ENCODE measurements around the gene PBLD. TPM values are rescaled to one million over a fixed set of nuclear protein-coding genes. Genes with fewer than 3 reads are reported as not detected.

Gene PBLD
- polyA plus RNA-seq, 2 of the 4 experiments (the other 2 are of a cell fraction) = 1.8 to 4.2 TPM

DNA sequence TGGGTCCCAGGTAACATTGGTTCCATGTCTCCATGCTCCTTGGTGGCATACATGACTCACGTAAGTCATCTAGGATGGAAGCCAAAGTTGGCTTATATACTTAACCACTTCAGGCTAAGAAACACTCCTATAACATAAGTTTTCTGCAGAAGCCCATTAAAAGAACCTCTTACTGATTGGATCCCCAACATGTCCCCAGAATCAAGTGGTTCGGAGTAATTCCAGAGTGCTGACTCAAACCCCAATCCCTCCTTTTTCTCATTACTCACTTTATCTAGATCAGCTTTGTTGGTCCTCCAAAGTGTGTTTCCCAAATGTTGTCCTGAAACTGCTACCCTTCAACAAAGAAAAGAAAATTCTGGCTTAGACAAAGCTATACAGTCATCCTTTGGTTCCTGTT is 90.7 kb downstream of the PBLD start (continued):
- TF ChIP-seq SREBF2 (IDR thresholded peaks at IDR 0.05) (no peak), CBX8 (IDR thresholded peaks at IDR 0.05) (no peak)

DNA sequence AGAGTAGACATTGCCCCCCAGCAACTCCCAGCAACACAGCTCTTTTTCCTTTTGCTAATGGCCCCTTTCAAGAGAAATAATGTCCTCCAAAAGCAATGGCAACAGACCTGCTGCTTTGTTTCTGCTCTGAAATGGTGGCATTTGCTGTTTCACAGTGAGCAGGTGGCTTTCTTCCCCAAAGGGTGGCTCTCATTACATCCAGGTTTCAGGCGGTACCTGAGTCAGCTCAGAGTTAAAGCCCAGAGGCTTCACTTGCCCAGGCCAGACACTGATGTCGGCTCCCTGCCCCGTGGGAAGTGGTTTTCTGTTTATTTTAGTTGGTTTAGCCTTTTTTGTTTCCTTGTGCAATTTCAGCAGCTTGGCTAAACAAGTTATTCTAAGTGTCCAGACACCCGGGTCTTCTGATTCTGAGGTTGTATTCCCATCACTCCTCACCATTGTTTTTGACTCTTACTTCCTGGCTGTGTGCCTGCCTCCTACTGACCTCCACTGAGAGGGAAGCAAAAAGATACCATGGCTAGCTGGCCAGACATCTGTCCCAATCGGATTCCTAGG is 93.1 kb downstream of the PBLD start:
- ChIA-PET POLR2A (interaction anchor here (1.4 kb wide), 1 partner anchor 9 kb away, joined by 6 read pairs; no protein-coding TSS in a partner anchor), CTCF (interaction anchor here (1.2 to 2.0 kb wide), 3 partner anchors 8 to 27 kb away, joined by 3 to 11 read pairs (median 5); partner anchors contain the start of gene ATOH7)
- no peak for FAIRE-seq
- TF ChIP-seq RARB (CRISPR knock-in tag; IDR thresholded peaks at IDR 0.05) (no peak), SMC3 (IDR thresholded peaks at IDR 0.05) (no peak), JUNB (IDR thresholded peaks at IDR 0.05) (no peak), PHF8 (IDR thresholded peaks at IDR 0.05; ENCODE audit: borderline replicate concordance, low read depth) (no peak), ZSCAN20 (CRISPR knock-in tag; IDR thresholded peaks at IDR 0.05) (no peak), NFE2L2 (conservative IDR thresholded peaks at IDR 0.05; ENCODE audit: low read length) (no peak), POLR2AphosphoS2 (conservative IDR thresholded peaks at IDR 0.05; ENCODE audit: low read length) (no peak), TP53 (CRISPR knock-in tag; IDR thresholded peaks at IDR 0.05) (no peak), MAZ (IDR thresholded peaks at IDR 0.05; ENCODE audit: borderline replicate concordance, low read depth, low read length) (no peak), ESRRA (IDR thresholded peaks at IDR 0.05; ENCODE audit: borderline replicate concordance, low read length) (no peak), BHLHE40 (IDR thresholded peaks at IDR 0.05; ENCODE audit: low read depth, low read length) (no peak)
- TF ChIP-seq, protein P1, sequence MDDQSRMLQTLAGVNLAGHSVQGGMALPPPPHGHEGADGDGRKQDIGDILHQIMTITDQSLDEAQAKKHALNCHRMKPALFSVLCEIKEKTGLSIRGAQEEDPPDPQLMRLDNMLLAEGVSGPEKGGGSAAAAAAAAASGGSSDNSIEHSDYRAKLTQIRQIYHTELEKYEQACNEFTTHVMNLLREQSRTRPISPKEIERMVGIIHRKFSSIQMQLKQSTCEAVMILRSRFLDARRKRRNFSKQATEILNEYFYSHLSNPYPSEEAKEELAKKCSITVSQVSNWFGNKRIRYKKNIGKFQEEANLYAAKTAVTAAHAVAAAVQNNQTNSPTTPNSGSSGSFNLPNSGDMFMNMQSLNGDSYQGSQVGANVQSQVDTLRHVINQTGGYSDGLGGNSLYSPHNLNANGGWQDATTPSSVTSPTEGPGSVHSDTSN (IDR thresholded peaks at IDR 0.05) = no peak
- no peaks in the 10 kb centered on the region for H3K4me1 ChIP-seq
- no peak for DNase-seq (ENCODE audit: low read depth in 1 of 2, low spot score in 1 of 2)
- WGBS (ENCODE audit: missing lambda C conversion rate) = 61% methylated on average over 5 of the region's 5 CpGs
- H3K4me3 ChIP-seq = no peak overlapping the region
- H3K27ac ChIP-seq = no peak overlapping the region
- ATAC-seq = no peak
- no peak overlapping the region for H3K4me2 ChIP-seq
- H3K9me3 ChIP-seq = no peaks in the 10 kb centered on the region

DNA sequence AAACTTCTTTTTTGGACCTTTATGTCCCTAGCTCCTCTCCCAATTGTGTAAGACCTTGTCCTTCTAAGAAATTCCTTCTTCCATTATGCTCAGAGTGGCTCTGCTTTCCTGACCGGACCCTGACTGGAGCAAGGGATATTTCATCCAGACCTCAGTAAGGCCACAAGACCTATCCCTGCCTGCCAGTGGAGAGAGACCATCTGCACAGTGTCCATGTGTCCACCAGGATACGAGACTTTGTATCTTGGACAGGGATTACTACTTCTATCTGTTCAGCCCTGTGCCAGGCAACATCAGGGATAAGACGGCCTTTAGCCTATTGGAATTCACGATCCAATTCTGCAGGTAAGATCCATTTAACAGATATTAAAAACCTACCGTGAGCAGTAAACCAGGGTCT is 93.7 kb downstream of the PBLD start:
- CTCF ChIA-PET = interaction anchor here (1.2 to 1.8 kb wide), 2 partner anchors 8 to 26 kb away, joined by 3 to 5 read pairs; no protein-coding TSS in a partner anchor
- DNase-seq (ENCODE audit: low read depth in 1 of 2, low spot score in 1 of 2) = no peak
- FAIRE-seq = no peak
- H3K4me1 ChIP-seq = no peaks in the 10 kb centered on the region
- POLR2A ChIA-PET = no interaction called here
- no peaks in the 10 kb centered on the region for H3K9me3 ChIP-seq
- no peak overlapping the region for H3K27ac ChIP-seq
- 88% methylated on average over 5 of the region's 5 CpGs for WGBS (ENCODE audit: missing lambda C conversion rate)
- no peak overlapping the region for H3K4me3 ChIP-seq
- ATAC-seq = peak in 1 of 2 experiments; percentile 57; a peak in 3 of 6 replicates
- H3K4me2 ChIP-seq = no peak overlapping the region
- TF ChIP-seq EP300 (IDR thresholded peaks at IDR 0.05) = no peak
- TF ChIP-seq HOXA7 (CRISPR knock-in tag; IDR thresholded peaks at IDR 0.05) = no peak
- no peak for TF ChIP-seq ESRRA (IDR thresholded peaks at IDR 0.05; ENCODE audit: borderline replicate concordance, low read length)

DNA sequence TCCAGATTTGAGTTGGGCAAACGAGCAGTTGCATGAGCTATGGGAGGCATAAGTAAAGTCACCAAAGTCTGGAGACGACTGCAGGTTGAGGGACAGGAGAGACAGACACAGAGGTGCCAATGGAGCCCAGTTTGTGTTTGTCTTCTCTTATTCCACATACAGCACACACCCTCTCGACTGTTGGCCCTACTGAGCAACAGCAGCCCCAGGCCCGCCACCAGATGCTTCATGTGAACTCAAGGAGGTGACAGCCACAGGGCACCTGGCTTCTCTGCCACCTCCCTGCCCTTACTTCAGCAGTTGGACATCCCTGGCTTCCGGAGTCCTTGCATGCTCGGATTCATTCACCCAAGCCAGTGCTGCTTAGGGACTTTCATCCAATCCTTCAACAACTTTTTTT is 94.4 kb downstream of the PBLD start:
- Histone ChIP-seq H3K4me3 (no peak overlapping the region), H3K4me1 (no peaks in the 10 kb centered on the region), H3K9me3 (no peaks in the 10 kb centered on the region), H3K4me2 (no peak overlapping the region), H3K27ac (no peak overlapping the region)
- ChIA-PET CTCF (interaction anchor here (1.2 to 1.8 kb wide), 2 partner anchors 8 to 26 kb away, joined by 3 to 5 read pairs; no protein-coding TSS in a partner anchor), POLR2A (no interaction called here)
- no peak for FAIRE-seq
- no peak; a peak in 1 of 6 replicates for ATAC-seq
- TF ChIP-seq FOSL2 (IDR thresholded peaks at IDR 0.05) (no peak), FOSL2 (CRISPR knock-in tag; IDR thresholded peaks at IDR 0.05) (no peak), RNF2 (IDR thresholded peaks at IDR 0.05; ENCODE audit: borderline replicate concordance, low read depth) (no peak)
- WGBS (ENCODE audit: missing lambda C conversion rate) = 71% methylated on average over 6 of the region's 6 CpGs
- DNase-seq (ENCODE audit: low read depth in 1 of 2, low spot score in 1 of 2) = no peak

DNA sequence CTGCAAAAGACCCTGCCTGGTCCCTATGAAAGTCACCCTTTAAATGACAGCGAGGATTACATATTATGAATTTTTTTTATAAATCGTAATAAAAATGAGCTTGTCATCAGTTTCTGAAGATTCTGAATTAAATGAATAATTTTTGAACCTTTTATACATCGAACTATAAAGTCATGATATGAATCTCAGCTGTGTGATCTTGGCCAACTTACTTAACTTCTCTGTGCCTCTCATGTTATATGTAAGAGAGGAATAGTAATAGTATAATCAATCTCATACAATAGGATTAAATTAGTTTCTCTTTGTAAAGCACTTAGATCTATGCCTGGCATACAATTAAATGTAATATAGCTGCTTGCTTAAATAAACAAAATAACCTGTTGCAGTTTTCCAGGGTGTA is 95.6 kb downstream of the PBLD start:
- Histone ChIP-seq H3K27ac (no peak overlapping the region), H3K4me3 (no peak overlapping the region), H3K4me1 (no peaks in the 10 kb centered on the region), H3K4me2 (no peak overlapping the region), H3K9me3 (no peaks in the 10 kb centered on the region)
- no peak for DNase-seq (ENCODE audit: low read depth in 1 of 2, low spot score in 1 of 2)
- 63% methylated on average over 3 of the region's 3 CpGs for WGBS (ENCODE audit: missing lambda C conversion rate)
- ATAC-seq = no peak
- ChIA-PET POLR2A (no interaction called here), CTCF (interaction anchor here (1.3 to 1.4 kb wide), 3 partner anchors 17 to 24 kb away, joined by 3 to 6 read pairs (median 5); no protein-coding TSS in a partner anchor)
- TF ChIP-seq MAFK (IDR thresholded peaks at IDR 0.05; ENCODE audit: partially characterized antibody) (peak; percentile 50), NPAS2 (CRISPR knock-in tag; IDR thresholded peaks at IDR 0.05; ENCODE audit: borderline replicate concordance) (no peak)
- no peak for FAIRE-seq

Data from A549 (cell line).